GM12864 (cell line): Measurements from ENCODE around the gene ACSL3.

Experiments used
- DNase-seq: peaks from one replicate; pipeline ENCODE4 v3.0.0-alpha.2; 2011; ENCODE audit warnings: low read depth
- H3K4me3 ChIP-seq: 2 replicates; pipeline ENCODE4 v1.5.1; 2011; ENCODE audit warnings: mild to moderate bottlenecking, low read depth, low read length, control low read depth
- TF ChIP-seq, protein P1 (sequence below): IDR thresholded peaks from 2 replicates; pipeline ENCODE4 v1.5.1; 2011; ENCODE audit warnings: low read depth, mild to moderate bottlenecking, moderate library complexity, low read length, control low read depth, inconsistent platforms; ENCODE audit errors: missing control alignments

The ACSL3 gene

DNA sequence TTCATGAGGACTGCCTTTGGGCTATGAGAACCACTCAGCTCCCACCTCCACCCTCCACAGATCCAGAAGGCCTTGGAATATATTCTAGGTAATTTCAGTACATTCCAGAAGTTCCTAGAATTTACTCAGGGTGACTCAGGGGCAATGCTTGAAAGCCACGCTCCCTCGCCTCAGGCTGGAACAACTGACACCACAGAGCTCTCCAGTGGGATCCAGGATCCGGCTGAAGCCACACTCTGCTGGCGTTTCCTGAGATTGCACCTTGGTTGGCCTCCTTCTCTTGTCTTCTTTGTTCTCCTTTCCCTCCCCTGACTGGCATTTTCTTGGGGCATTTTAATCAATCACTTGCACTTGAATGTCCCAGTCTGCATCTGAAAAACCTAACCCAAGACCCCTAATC is 98.5 kb downstream of the ACSL3 start:
- no peak for DNase-seq
- TF ChIP-seq, protein P1, sequence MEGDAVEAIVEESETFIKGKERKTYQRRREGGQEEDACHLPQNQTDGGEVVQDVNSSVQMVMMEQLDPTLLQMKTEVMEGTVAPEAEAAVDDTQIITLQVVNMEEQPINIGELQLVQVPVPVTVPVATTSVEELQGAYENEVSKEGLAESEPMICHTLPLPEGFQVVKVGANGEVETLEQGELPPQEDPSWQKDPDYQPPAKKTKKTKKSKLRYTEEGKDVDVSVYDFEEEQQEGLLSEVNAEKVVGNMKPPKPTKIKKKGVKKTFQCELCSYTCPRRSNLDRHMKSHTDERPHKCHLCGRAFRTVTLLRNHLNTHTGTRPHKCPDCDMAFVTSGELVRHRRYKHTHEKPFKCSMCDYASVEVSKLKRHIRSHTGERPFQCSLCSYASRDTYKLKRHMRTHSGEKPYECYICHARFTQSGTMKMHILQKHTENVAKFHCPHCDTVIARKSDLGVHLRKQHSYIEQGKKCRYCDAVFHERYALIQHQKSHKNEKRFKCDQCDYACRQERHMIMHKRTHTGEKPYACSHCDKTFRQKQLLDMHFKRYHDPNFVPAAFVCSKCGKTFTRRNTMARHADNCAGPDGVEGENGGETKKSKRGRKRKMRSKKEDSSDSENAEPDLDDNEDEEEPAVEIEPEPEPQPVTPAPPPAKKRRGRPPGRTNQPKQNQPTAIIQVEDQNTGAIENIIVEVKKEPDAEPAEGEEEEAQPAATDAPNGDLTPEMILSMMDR, result peak; percentile 19

DNA sequence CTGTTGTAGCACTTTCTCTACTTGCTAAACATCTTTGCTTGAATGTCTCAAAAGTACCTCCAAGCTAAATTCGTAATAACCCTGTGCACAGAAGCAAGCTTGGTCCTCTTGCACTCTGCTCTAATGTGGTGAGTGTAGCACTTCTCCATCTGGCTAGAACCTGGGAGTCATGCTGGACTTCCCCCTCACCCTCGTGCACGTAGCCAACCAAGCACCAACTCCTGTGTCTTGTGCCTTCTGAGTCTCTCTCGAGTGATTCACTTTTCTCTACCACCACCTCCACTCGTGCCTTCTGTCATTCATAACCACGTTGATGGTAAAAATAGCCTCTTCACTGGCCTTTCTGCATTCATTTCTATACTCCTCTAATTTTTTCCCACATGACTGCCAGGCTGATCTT is 99.3 kb downstream of the ACSL3 start:
- TF ChIP-seq, protein P1, result no peak
- H3K4me3 ChIP-seq, result no peak overlapping the region
- no peak for DNase-seq

More for the DNA sequence above, 98.5 kb downstream of the ACSL3 start:
- no peak overlapping the region for H3K4me3 ChIP-seq

DNA sequence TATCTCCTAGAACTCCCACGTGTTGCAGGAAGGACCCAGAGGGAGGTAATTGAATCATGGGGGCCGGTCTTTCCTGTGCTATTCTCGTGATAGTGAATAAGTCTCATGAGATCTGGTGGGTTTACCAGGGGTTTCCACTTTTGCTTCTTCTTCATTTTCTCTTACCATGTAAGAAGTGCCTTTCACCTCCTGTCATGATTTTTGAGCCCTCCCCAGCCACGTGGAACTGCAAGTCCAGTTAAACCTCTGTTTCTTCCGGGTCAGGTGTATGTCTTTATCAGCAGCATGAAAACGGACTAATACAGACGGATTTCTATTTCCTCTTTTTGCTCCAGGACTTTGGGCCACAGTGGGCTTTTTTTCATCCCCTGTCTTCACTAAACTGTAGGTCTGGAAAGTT is 102.8 kb downstream of the ACSL3 start:
- DNase-seq, result no peak
- no peak overlapping the region for H3K4me3 ChIP-seq
- TF ChIP-seq, protein P1, result no peak

DNA sequence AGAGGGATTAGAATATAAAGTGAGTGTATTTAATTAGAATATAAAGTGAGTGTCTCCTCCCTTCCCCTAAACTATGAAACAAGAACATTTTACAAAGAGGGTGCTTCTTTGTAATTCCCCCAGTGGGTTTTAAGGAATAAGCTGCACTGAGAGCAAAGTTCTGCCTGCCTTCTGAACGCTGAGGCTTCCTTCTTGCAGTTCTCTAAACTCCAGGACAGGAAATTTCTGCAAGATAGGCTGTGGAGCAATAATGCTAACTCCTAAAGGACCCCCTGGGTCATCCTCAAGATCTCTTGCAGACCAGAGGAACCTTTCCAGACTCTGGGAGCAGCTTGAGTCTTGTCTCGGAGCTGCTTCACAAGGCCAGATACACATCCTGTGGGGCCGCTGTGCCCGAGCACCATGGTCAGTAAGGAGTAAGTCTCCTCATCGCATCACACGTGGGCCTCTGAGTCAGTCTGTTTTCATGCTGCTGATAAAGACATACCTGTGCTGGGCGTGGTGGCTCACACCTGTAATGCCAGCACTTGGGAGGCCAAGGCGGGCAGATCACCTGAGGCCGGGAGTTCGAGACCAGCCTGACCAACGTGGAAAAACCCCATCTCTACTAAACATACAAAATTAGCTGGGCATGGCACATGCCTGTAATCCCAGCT is 103.7 kb downstream of the ACSL3 start:
- DNase-seq, result no peak
- TF ChIP-seq, protein P1, result no peak
- H3K4me3 ChIP-seq, result no peak overlapping the region

DNA sequence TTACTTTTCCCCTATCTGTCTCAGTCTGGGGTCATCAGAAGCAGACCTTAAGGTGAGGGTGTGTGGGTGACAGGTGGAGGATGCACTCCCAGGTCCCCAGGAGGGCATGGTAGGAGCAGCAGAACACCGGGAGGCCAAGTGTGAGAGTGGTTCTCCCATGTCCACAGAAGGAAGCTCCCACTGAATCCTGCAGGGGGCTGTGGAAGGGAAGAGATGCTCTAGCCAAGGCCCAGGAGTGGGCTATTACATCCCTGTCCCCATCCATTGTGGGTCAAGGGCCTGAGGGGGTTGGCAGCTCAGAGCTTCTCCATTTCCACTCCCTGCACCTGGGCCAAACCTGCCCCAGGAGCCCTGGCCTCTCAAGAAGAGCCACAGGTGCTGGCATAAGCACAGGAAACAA is 104.7 kb downstream of the ACSL3 start:
- TF ChIP-seq, protein P1, result no peak
- DNase-seq, result no peak
- no peak overlapping the region for H3K4me3 ChIP-seq

DNA sequence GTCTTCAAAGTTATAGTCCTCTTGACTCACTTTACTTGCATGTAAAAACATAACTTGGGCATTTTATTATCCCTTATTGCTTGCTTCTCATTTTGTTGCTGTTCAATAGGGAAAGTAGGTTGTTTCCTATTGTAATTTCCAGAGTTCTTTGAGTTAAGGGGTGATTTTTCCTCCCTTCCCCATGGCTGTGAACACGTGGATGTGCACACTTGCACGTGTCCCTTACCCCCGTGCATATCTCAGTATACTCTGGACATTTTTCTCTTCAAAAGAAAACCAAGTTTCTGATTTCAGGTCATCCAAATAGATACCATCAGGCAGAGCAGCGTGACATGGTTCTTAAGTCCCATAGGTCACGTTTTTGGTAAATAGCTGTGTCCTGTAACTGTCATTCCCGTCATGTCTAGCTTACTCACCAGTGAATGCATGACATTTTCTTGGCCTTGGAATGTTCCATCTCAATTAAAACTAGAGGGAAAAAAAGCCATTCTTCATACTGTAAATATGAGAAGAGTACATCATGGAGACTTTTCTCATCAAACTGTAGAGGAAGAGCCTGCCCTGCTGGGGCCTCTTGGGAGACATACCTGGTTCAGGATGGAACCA is 107.8 kb downstream of the ACSL3 start:
- TF ChIP-seq, protein P1, result no peak
- DNase-seq, result no peak

DNA sequence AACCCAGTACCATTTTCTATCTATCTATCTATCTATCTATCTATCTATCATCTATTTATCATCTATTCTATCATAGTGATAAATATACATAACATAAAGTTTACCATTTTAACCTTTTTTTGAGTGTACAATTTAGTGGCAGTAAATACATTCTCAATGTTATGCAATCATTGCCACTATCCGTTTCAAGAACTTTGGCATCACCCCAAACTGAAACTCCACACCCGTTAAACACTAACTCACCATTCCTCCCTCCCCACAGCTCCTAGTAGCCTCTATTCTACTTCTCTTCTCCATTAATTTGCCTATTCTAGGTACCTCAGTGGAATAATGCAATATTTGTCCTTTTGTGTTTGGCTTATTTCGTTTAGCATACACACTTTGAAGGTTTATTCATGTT is 108.7 kb downstream of the ACSL3 start:
- TF ChIP-seq, protein P1, result no peak
- DNase-seq, result no peak
- H3K4me3 ChIP-seq, result no peak overlapping the region

More for the DNA sequence above, 107.8 kb downstream of the ACSL3 start:
- no peak overlapping the region for H3K4me3 ChIP-seq
